K562 (cell line): ENCODE measurements around the gene CD320. TPM values are rescaled to one million over a fixed set of nuclear protein-coding genes. Genes with fewer than 3 reads are reported as not detected.

Experiments
- BHLHE40 ChIP-seq: IDR thresholded peaks from 2 replicates; pipeline ENCODE4 v1.6.1; 2011; ENCODE audit warnings: low read length, improper control_type of control experiment
- EP300 ChIP-seq: IDR thresholded peaks from 2 replicates; pipeline ENCODE4 v1.6.1; 2012; ENCODE audit warnings: low read length, improper control_type of control experiment
- ESRRA ChIP-seq: fragments of 450-650 bp; IDR thresholded peaks from 2 replicates; pipeline ENCODE4 v1.6.1; 2014; ENCODE audit warnings: low read depth, mild to moderate bottlenecking, moderate library complexity, borderline replicate concordance
- HIVEP1 ChIP-seq: fragments of 250-450 bp; sonication (Bioruptor Pico); IDR thresholded peaks from 2 replicates; pipeline ENCODE4 v1.4.0; 2020; ENCODE audit warnings: mild to moderate bottlenecking
- HNRNPL ChIP-seq: fragments of 200-400 bp; formaldehyde crosslinking; IDR thresholded peaks from 2 replicates; pipeline ENCODE4 v1.6.1; 2017; ENCODE audit warnings: low read depth, mild to moderate bottlenecking, low read length
- PHF8 ChIP-seq: fragments of 200-600 bp; sonication (generic); IDR thresholded peaks from 2 replicates; pipeline ENCODE4 v1.6.1; 2012; ENCODE audit warnings: mixed run types, mild to moderate bottlenecking, inconsistent platforms, low read length, moderate library complexity, borderline replicate concordance
- POLR2A ChIP-seq: fragments of 450-650 bp; conservative IDR thresholded peaks from 2 replicates; pipeline ENCODE4 v1.6.1; 2016
- POLR2AphosphoS2 ChIP-seq: IDR thresholded peaks from 2 replicates; pipeline ENCODE4 v1.6.1; 2012; ENCODE audit warnings: low read length, improper control_type of control experiment
- RNF2 ChIP-seq: sonication (generic); IDR thresholded peaks from 2 replicates; pipeline ENCODE4 v1.6.1; 2016
- SOX6 ChIP-seq: fragments of 450-650 bp; IDR thresholded peaks from 2 replicates; pipeline ENCODE4 v1.6.1; 2014; ENCODE audit warnings: mild to moderate bottlenecking
- TAF1 ChIP-seq: IDR thresholded peaks from 2 replicates; pipeline ENCODE4 v1.6.1; 2011; ENCODE audit warnings: mild to moderate bottlenecking, low read length, moderate library complexity; ENCODE audit not compliant: insufficient read depth, control insufficient read depth, severe bottlenecking; ENCODE audit errors: extremely low read depth
- TEAD2 ChIP-seq: fragments of 450-650 bp; IDR thresholded peaks from 2 replicates; pipeline ENCODE4 v1.6.1; 2016; ENCODE audit warnings: missing genetic modification characterization, control low read depth, missing compliant biosample characterization
- TFAM ChIP-seq: fragments of 250-450 bp; sonication (Bioruptor Pico); conservative IDR thresholded peaks from 2 replicates; pipeline ENCODE4 v1.5.0; 2021; ENCODE audit warnings: mild to moderate bottlenecking, moderate library complexity
- U2AF1 ChIP-seq: fragments of 200-400 bp; formaldehyde crosslinking; optimal IDR thresholded peaks from 2 replicates; pipeline ENCODE3; 2017; ENCODE audit warnings: mild to moderate bottlenecking, low read depth, low read length, moderate library complexity
- XRCC5 ChIP-seq: fragments of 200-400 bp; formaldehyde crosslinking; IDR thresholded peaks from 2 replicates; pipeline ENCODE4 v1.6.1; 2017; ENCODE audit warnings: low read depth, mild to moderate bottlenecking, low read length
- ZNF143 ChIP-seq: sonication (generic); formaldehyde crosslinking; IDR thresholded peaks from 2 replicates; pipeline ENCODE4 v1.9.0; 2022; ENCODE audit warnings: mild to moderate bottlenecking, missing genetic modification reagents
- ZNF431 ChIP-seq: sonication (generic); formaldehyde crosslinking; IDR thresholded peaks from 2 replicates; pipeline ENCODE4 v1.8.0; 2022; ENCODE audit warnings: mild to moderate bottlenecking, missing genetic modification reagents
- ZNF699 ChIP-seq: fragments of 250-450 bp; sonication (Bioruptor Pico); IDR thresholded peaks from 2 replicates; pipeline ENCODE4 v1.8.0; 2021; ENCODE audit warnings: mild to moderate bottlenecking, moderate library complexity; ENCODE audit not compliant: insufficient replicate concordance
- polyA plus RNA-seq, 8 experiments: library from polyadenylated mRNA; depleted of rRNA in 4 of 8; stranded (reverse) in 5 of 8; unstranded in 3 of 8; fragments of >200 nt; fragmentation: Nextera tagmentation in 2 of 8; fragmentation: Illumina TruSeq in 1 of 8; extraction: Ambion mirVana in 2 of 8; extraction: Trizol in 1 of 8; gene quantifications; 2 replicates each; pipeline versions ENCODE4 v1.2.1 to v1.2.3, GENCODE V29; 2011 to 2014; ENCODE audit warnings: inconsistent platforms in 1 of 8, missing spikeins in 1 of 8
- total RNA-seq, 7 experiments: library from RNA; depleted of rRNA in 6 of 7; stranded (reverse); fragments of >200 nt in 6 of 7; fragmentation: Illumina TruSeq in 2 of 7; extraction: Trizol in 2 of 7; gene quantifications; 2 replicates each; pipeline versions ENCODE4 v1.2.1 to v1.2.3, GENCODE V29; 2011 to 2021; ENCODE audit warnings: low replicate concordance in 1 of 7
- TF ChIP-seq, protein P1 (sequence below), 2 experiments: IDR thresholded peaks; 2 replicates each; pipeline ENCODE4 v1.6.1; 2012; ENCODE audit warnings: improper control_type of control experiment in 2 of 2, low read depth in 2 of 2, low read length in 2 of 2, borderline replicate concordance in 1 of 2
- TF ChIP-seq, protein P2 (sequence below): fragments of 450-650 bp; IDR thresholded peaks from 2 replicates; pipeline ENCODE4 v1.6.1; 2017; ENCODE audit warnings: antibody characterized with exemption, mild to moderate bottlenecking
- TF ChIP-seq, protein P3 (sequence below): fragments of 450-650 bp; formaldehyde crosslinking; IDR thresholded peaks from 2 replicates; pipeline ENCODE4 v1.4.0; 2020; ENCODE audit warnings: mild to moderate bottlenecking, moderate library complexity

The CD320 gene
- total and polyA plus RNA-seq, 9 of the 15 experiments (the other 6 are each of a cell fraction or from before 2014, with no cell fraction given): 0.45 to 94.5 (median 34.4) TPM

DNA sequence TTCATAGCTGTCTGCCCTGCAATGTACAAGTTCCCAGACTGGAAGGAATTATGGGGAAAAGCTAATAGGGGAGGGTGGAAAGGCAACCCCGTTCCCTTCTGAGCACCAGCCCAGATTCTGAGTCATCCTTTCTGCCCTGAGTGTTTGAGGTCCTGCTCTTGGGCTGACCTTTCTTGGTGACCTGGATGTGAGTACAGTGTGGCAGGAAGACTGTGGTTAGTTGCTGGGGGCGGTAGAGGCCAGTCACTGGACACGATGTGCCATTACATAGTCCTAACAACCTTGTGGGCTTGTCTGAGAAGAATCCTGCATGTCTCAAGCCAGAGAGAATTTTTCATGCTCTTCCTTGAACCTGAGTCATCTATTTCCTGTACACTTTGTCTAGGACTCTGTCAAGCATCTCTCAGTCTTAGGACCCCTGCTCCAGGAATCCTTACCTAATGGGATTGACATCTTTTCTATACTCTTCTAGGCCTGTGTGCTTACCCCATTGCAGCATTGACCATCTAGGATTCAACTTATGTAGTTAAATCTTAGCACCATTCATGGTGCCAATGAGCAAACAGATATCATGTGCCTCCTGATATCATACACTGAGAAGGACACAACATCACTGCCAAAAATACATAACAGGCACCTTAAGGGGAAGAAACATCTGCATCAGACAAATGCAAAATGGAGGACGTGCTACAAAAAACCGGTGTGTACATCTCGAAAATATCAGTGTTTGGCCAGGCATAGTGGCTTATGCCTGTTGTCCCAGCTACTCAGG is 47.7 kb upstream of the CD320 start (continued):
- TF ChIP-seq, protein P1, sequence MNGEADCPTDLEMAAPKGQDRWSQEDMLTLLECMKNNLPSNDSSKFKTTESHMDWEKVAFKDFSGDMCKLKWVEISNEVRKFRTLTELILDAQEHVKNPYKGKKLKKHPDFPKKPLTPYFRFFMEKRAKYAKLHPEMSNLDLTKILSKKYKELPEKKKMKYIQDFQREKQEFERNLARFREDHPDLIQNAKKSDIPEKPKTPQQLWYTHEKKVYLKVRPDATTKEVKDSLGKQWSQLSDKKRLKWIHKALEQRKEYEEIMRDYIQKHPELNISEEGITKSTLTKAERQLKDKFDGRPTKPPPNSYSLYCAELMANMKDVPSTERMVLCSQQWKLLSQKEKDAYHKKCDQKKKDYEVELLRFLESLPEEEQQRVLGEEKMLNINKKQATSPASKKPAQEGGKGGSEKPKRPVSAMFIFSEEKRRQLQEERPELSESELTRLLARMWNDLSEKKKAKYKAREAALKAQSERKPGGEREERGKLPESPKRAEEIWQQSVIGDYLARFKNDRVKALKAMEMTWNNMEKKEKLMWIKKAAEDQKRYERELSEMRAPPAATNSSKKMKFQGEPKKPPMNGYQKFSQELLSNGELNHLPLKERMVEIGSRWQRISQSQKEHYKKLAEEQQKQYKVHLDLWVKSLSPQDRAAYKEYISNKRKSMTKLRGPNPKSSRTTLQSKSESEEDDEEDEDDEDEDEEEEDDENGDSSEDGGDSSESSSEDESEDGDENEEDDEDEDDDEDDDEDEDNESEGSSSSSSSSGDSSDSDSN (IDR thresholded peaks at IDR 0.05; ENCODE audit: borderline replicate concordance in 1 of 2, low read depth in 2 of 2, low read length in 2 of 2): peak in 1 of 2 experiments; percentile 75; a peak in 1 of 4 replicates
- peak; percentile 98 for TF ChIP-seq ESRRA
- 0 out of 2 replicates have a peak, but pooled peaks have one; percentile 14 for TF ChIP-seq EP300
- TF ChIP-seq RNF2: peak; percentile 83; the same call in 1 of the 2 replicates
- TF ChIP-seq ZNF431 (CRISPR knock-in tag): no peak
- no peak for TF ChIP-seq TFAM
- TF ChIP-seq BHLHE40: peak; percentile 37; the same call in 1 of the 2 replicates
- no peak for TF ChIP-seq XRCC5
- TF ChIP-seq SOX6: peak; percentile 51; the same call in 1 of the 2 replicates
- TF ChIP-seq, protein P2, sequence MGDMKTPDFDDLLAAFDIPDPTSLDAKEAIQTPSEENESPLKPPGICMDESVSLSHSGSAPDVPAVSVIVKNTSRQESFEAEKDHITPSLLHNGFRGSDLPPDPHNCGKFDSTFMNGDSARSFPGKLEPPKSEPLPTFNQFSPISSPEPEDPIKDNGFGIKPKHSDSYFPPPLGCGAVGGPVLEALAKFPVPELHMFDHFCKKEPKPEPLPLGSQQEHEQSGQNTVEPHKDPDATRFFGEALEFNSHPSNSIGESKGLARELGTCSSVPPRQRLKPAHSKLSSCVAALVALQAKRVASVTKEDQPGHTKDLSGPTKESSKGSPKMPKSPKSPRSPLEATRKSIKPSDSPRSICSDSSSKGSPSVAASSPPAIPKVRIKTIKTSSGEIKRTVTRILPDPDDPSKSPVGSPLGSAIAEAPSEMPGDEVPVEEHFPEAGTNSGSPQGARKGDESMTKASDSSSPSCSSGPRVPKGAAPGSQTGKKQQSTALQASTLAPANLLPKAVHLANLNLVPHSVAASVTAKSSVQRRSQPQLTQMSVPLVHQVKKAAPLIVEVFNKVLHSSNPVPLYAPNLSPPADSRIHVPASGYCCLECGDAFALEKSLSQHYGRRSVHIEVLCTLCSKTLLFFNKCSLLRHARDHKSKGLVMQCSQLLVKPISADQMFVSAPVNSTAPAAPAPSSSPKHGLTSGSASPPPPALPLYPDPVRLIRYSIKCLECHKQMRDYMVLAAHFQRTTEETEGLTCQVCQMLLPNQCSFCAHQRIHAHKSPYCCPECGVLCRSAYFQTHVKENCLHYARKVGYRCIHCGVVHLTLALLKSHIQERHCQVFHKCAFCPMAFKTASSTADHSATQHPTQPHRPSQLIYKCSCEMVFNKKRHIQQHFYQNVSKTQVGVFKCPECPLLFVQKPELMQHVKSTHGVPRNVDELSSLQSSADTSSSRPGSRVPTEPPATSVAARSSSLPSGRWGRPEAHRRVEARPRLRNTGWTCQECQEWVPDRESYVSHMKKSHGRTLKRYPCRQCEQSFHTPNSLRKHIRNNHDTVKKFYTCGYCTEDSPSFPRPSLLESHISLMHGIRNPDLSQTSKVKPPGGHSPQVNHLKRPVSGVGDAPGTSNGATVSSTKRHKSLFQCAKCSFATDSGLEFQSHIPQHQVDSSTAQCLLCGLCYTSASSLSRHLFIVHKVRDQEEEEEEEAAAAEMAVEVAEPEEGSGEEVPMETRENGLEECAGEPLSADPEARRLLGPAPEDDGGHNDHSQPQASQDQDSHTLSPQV: no peak
- TF ChIP-seq, protein P3, sequence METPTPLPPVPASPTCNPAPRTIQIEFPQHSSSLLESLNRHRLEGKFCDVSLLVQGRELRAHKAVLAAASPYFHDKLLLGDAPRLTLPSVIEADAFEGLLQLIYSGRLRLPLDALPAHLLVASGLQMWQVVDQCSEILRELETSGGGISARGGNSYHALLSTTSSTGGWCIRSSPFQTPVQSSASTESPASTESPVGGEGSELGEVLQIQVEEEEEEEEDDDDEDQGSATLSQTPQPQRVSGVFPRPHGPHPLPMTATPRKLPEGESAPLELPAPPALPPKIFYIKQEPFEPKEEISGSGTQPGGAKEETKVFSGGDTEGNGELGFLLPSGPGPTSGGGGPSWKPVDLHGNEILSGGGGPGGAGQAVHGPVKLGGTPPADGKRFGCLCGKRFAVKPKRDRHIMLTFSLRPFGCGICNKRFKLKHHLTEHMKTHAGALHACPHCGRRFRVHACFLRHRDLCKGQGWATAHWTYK: no peak
- TF ChIP-seq ZNF143 (CRISPR knock-in tag): no peak
- no peak for TF ChIP-seq TAF1
- no peak for TF ChIP-seq U2AF1
- no peak for TF ChIP-seq HIVEP1
- no peak for TF ChIP-seq PHF8
- TF ChIP-seq HNRNPL: no peak
- no peak for TF ChIP-seq POLR2AphosphoS2
- no peak for TF ChIP-seq TEAD2 (tag)
- TF ChIP-seq ZNF699: no peak
- TF ChIP-seq POLR2A: no peak
